ENCODE measurements around the gene CTXN1. TPM values are rescaled to one million over a fixed set of nuclear protein-coding genes. Genes with fewer than 3 reads are reported as not detected.

The CTXN1 gene
- total RNA-seq, 1 experiment from 2014 or later = 5.2 TPM

GRCh38 chr19:7947939-7948338, 22.0 kb upstream of the CTXN1 start:
- TF ChIP-seq CTCF (IDR thresholded peaks at IDR 0.05; ENCODE audit: unreplicated experiment) = no peak
- H3K27me3 Mint-ChIP-seq (ENCODE audit: insufficient read depth, unreplicated experiment) = no peaks in the 10 kb centered on the region
- intact Hi-C loops (cut with micrococcal nuclease) = no loop called here
- ChIA-PET POLR2A (no interaction called here), CTCF (interaction anchor here (1.2 kb wide), 1 partner anchor 54 kb away, joined by 4 read pairs; no protein-coding TSS in a partner anchor)
- BruUV-seq (replicated peaks) = no TSS peak
- no peak overlapping the region for H3K27ac Mint-ChIP-seq (ENCODE audit: low read depth, unreplicated experiment)
- no peaks in the 10 kb centered on the region for H3K9me3 Mint-ChIP-seq (ENCODE audit: unreplicated experiment)
- DNase-seq (ENCODE audit: unreplicated experiment) = peak; percentile 40
- H3K4me3 Mint-ChIP-seq (ENCODE audit: unreplicated experiment) = no peak overlapping the region
- peaks cover 8% of the 10 kb centered on the region for H3K4me1 Mint-ChIP-seq (ENCODE audit: insufficient read depth, unreplicated experiment)
- H3K36me3 Mint-ChIP-seq (ENCODE audit: insufficient read depth, unreplicated experiment) = peaks cover 15% of the 10 kb centered on the region

GRCh38 chr19:7944177-7944761, 18.3 kb upstream of the CTXN1 start:
- Mint-ChIP-seq H3K4me1 (ENCODE audit: insufficient read depth, unreplicated experiment) (peaks cover 11% of the 10 kb centered on the region), H3K4me3 (ENCODE audit: unreplicated experiment) (peak overlapping the region; percentile 94), H3K9me3 (ENCODE audit: unreplicated experiment) (no peaks in the 10 kb centered on the region), H3K27me3 (ENCODE audit: insufficient read depth, unreplicated experiment) (no peaks in the 10 kb centered on the region), H3K36me3 (ENCODE audit: insufficient read depth, unreplicated experiment) (peaks cover 29% of the 10 kb centered on the region), H3K27ac (ENCODE audit: low read depth, unreplicated experiment) (peak overlapping the region; percentile 97)
- ChIA-PET POLR2A (interaction anchor here (0.5 to 4.9 kb wide), 30 partner anchors 8 to 1877 kb away, joined by 3 to 82 read pairs (median 4); partner anchors contain the start of genes ELAVL1, MAP2K7, NDUFA7 and RPS28), CTCF (interaction anchor here (0.6 to 4.3 kb wide), 44 partner anchors 9 to 842 kb away, joined by 3 to 47 read pairs (median 5); partner anchors contain the start of genes ELAVL1 and SNAPC2)
- TSS peak; percentile 89 for BruUV-seq (replicated peaks)
- intact Hi-C loops (cut with micrococcal nuclease) = loop anchor here (1.0 to 5.0 kb wide), 4 partner anchors 43 to 309 kb away; no protein-coding TSS in a partner anchor
- TF ChIP-seq CTCF (IDR thresholded peaks at IDR 0.05; ENCODE audit: unreplicated experiment) = peak; percentile 81
- peak; percentile 97 for DNase-seq (ENCODE audit: unreplicated experiment)

GRCh38 chr19:7943444-7944176, 17.7 kb upstream of the CTXN1 start, which contains the start of gene TIMM44:
Gene TIMM44, minus strand, starts transcription at chr19:7943666. Its CDS starts 15 bp downstream, at chr19:7943651.
- ChIA-PET CTCF (interaction anchor here (0.6 to 4.3 kb wide), 38 partner anchors 8 to 841 kb away, joined by 3 to 47 read pairs (median 6); partner anchors contain the start of genes ELAVL1 and SNAPC2), POLR2A (interaction anchor here (0.5 to 4.9 kb wide), 32 partner anchors 9 to 1878 kb away, joined by 3 to 82 read pairs (median 4); partner anchors contain the start of genes ELAVL1, MAP2K7, NDUFA7 and PET100)
- no peaks in the 10 kb centered on the region for H3K27me3 Mint-ChIP-seq (ENCODE audit: insufficient read depth, unreplicated experiment)
- H3K4me3 Mint-ChIP-seq (ENCODE audit: unreplicated experiment) = peak within 1 kb of the TSS; percentile 94
- TF ChIP-seq CTCF (IDR thresholded peaks at IDR 0.05; ENCODE audit: unreplicated experiment) = no peak
- H3K36me3 Mint-ChIP-seq (ENCODE audit: insufficient read depth, unreplicated experiment) = peaks cover 35% of the 10 kb centered on the region
- intact Hi-C loops (cut with micrococcal nuclease) = loop anchor here (1.0 to 5.0 kb wide), 4 partner anchors 44 to 310 kb away; no protein-coding TSS in a partner anchor
- peaks cover 11% of the 10 kb centered on the region for H3K4me1 Mint-ChIP-seq (ENCODE audit: insufficient read depth, unreplicated experiment)
- peak; percentile 100 for DNase-seq (ENCODE audit: unreplicated experiment)
- BruUV-seq (replicated peaks) = no TSS peak
- no peaks in the 10 kb centered on the region for H3K9me3 Mint-ChIP-seq (ENCODE audit: unreplicated experiment)
- peak within 1 kb of the TSS; percentile 97 for H3K27ac Mint-ChIP-seq (ENCODE audit: low read depth, unreplicated experiment)

Measured in MCF 10A (cell line).